Neural cell (in vitro differentiated cells): ENCODE results near the gene MINDY4.

Experiments used
- EP300 ChIP-seq: fragments of 450-650 bp; conservative IDR thresholded peaks from 2 replicates; pipeline ENCODE4 v1.6.1; 2014; ENCODE audit warnings: antibody characterized with exemption, mild to moderate bottlenecking, moderate library complexity; ENCODE audit not compliant: poor library complexity, severe bottlenecking
- EZH2 ChIP-seq: fragments of 200-600, 300-800 bp; shearing (Covaris generic), sonication (generic); IDR thresholded peaks from 2 replicates; pipeline ENCODE4 v1.6.1; 2014; ENCODE audit warnings: antibody characterized with exemption, low read length, borderline replicate concordance, mild to moderate bottlenecking; ENCODE audit not compliant: insufficient read depth, poor library complexity, severe bottlenecking
- MXI1 ChIP-seq: fragments of 450-650 bp; conservative IDR thresholded peaks from 2 replicates; pipeline ENCODE4 v1.6.1; 2014; ENCODE audit warnings: antibody characterized with exemption, mild to moderate bottlenecking; ENCODE audit not compliant: poor library complexity, severe bottlenecking
- POLR2AphosphoS5 ChIP-seq: IDR thresholded peaks from 2 replicates; pipeline ENCODE4 v1.6.1; 2012
- RAD21 ChIP-seq: fragments of 450-650 bp; conservative IDR thresholded peaks from 2 replicates; pipeline ENCODE4 v1.6.1; 2014; ENCODE audit warnings: antibody characterized with exemption, mild to moderate bottlenecking, moderate library complexity
- SMC3 ChIP-seq: fragments of 450-650 bp; conservative IDR thresholded peaks from 2 replicates; pipeline ENCODE4 v1.6.1; 2014; ENCODE audit warnings: antibody characterized with exemption, mild to moderate bottlenecking, moderate library complexity; ENCODE audit not compliant: poor library complexity
- TAF1 ChIP-seq: IDR thresholded peaks from 2 replicates; pipeline ENCODE4 v1.6.1; 2012; ENCODE audit warnings: low read depth
- TF ChIP-seq, protein P1 (sequence below): fragments of 450-650 bp; IDR thresholded peaks from 2 replicates; pipeline ENCODE4 v1.5.1; 2014; ENCODE audit warnings: antibody characterized with exemption, mild to moderate bottlenecking, moderate library complexity; ENCODE audit not compliant: poor library complexity, severe bottlenecking
- TF ChIP-seq, protein P2 (sequence below): IDR thresholded peaks from 2 replicates; pipeline ENCODE4 v1.6.1; 2012; ENCODE audit warnings: borderline replicate concordance

DNA sequence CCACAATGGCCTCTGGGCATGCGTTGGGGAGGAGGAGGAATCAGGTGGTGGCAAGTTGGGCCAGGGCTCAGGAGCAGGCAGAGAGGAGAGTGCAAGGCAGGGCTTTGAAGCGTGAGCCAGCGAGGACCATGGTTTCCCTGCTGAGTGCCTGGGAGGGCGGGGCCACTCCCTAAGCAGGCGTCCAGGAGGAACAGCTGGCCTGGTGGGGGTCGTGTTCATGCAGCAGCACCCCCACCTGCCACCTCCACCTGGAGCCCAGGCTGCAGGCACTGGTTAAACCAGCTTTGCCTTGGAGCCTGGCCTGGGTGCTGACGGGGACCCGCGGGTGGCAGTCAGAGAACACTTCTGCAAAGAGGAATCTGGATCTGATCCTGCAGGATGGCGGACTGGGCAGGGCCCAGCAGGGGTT, 116.3 kb downstream of the MINDY4 start:
- no peak for TF ChIP-seq POLR2AphosphoS5
- TF ChIP-seq, protein P1, sequence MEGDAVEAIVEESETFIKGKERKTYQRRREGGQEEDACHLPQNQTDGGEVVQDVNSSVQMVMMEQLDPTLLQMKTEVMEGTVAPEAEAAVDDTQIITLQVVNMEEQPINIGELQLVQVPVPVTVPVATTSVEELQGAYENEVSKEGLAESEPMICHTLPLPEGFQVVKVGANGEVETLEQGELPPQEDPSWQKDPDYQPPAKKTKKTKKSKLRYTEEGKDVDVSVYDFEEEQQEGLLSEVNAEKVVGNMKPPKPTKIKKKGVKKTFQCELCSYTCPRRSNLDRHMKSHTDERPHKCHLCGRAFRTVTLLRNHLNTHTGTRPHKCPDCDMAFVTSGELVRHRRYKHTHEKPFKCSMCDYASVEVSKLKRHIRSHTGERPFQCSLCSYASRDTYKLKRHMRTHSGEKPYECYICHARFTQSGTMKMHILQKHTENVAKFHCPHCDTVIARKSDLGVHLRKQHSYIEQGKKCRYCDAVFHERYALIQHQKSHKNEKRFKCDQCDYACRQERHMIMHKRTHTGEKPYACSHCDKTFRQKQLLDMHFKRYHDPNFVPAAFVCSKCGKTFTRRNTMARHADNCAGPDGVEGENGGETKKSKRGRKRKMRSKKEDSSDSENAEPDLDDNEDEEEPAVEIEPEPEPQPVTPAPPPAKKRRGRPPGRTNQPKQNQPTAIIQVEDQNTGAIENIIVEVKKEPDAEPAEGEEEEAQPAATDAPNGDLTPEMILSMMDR = no peak
- no peak for TF ChIP-seq EZH2
- no peak for TF ChIP-seq RAD21
- TF ChIP-seq, protein P2, sequence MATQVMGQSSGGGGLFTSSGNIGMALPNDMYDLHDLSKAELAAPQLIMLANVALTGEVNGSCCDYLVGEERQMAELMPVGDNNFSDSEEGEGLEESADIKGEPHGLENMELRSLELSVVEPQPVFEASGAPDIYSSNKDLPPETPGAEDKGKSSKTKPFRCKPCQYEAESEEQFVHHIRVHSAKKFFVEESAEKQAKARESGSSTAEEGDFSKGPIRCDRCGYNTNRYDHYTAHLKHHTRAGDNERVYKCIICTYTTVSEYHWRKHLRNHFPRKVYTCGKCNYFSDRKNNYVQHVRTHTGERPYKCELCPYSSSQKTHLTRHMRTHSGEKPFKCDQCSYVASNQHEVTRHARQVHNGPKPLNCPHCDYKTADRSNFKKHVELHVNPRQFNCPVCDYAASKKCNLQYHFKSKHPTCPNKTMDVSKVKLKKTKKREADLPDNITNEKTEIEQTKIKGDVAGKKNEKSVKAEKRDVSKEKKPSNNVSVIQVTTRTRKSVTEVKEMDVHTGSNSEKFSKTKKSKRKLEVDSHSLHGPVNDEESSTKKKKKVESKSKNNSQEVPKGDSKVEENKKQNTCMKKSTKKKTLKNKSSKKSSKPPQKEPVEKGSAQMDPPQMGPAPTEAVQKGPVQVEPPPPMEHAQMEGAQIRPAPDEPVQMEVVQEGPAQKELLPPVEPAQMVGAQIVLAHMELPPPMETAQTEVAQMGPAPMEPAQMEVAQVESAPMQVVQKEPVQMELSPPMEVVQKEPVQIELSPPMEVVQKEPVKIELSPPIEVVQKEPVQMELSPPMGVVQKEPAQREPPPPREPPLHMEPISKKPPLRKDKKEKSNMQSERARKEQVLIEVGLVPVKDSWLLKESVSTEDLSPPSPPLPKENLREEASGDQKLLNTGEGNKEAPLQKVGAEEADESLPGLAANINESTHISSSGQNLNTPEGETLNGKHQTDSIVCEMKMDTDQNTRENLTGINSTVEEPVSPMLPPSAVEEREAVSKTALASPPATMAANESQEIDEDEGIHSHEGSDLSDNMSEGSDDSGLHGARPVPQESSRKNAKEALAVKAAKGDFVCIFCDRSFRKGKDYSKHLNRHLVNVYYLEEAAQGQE = no peak
- TF ChIP-seq TAF1 = no peak
- TF ChIP-seq SMC3 = no peak
- no peak for TF ChIP-seq EP300
- no peak for TF ChIP-seq MXI1
